Astrocyte (in vitro differentiated cells and primary cell): ENCODE measurements around the gene RNF145. TPM values are rescaled to one million over a fixed set of nuclear protein-coding genes. Genes with fewer than 3 reads are reported as not detected.

Source experiments
- DNase-seq: peaks from one replicate; pipeline ENCODE4 v3.0.0-alpha.2; 2010; ENCODE audit warnings: low read depth
- FAIRE-seq: peaks from 2 replicates; lab custom pipeline; 2011; peaks lifted over from hg19 to GRCh38; lab: Jason Lieb, UNC
- H2AFZ ChIP-seq: 2 replicates; pipeline ENCODE4 v1.6.0; 2012; ENCODE audit warnings: low read depth, low read length, inconsistent platforms
- H3K27ac ChIP-seq: 2 replicates; pipeline ENCODE4 v1.5.1; 2011; ENCODE audit warnings: low read depth, low read length, inconsistent platforms
- H3K27me3 ChIP-seq: 2 replicates; pipeline ENCODE4 v1.6.0; 2011; ENCODE audit warnings: low read length, inconsistent platforms; ENCODE audit not compliant: insufficient read depth
- H3K36me3 ChIP-seq: 2 replicates; pipeline ENCODE4 v1.5.1; 2011; ENCODE audit warnings: low read length, inconsistent platforms; ENCODE audit not compliant: insufficient read depth
- H3K4me1 ChIP-seq: 2 replicates; pipeline ENCODE4 v1.5.1; 2011; ENCODE audit warnings: low read length, inconsistent platforms; ENCODE audit not compliant: insufficient read depth
- H3K4me2 ChIP-seq: 2 replicates; pipeline ENCODE4 v1.6.0; 2012; ENCODE audit warnings: low read length, inconsistent platforms
- H3K4me3 ChIP-seq: 2 replicates; pipeline ENCODE4 v1.5.1; 2011; ENCODE audit warnings: low read depth, mild to moderate bottlenecking, low read length, inconsistent platforms; ENCODE audit not compliant: insufficient read depth
- H3K79me2 ChIP-seq: 2 replicates; pipeline ENCODE4 v1.6.0; 2012; ENCODE audit warnings: mild to moderate bottlenecking, low read length, inconsistent platforms; ENCODE audit not compliant: insufficient read depth
- H3K9ac ChIP-seq: 2 replicates; pipeline ENCODE4 v1.6.0; 2012; ENCODE audit warnings: mild to moderate bottlenecking, low read length, inconsistent platforms
- H3K9me3 ChIP-seq: 2 replicates; pipeline ENCODE4 v1.5.1; 2012; ENCODE audit warnings: low read depth, mild to moderate bottlenecking, low read length, inconsistent platforms; ENCODE audit not compliant: insufficient read depth
- H4K20me1 ChIP-seq: 2 replicates; pipeline ENCODE4 v1.6.0; 2012; ENCODE audit warnings: low read length, inconsistent platforms; ENCODE audit not compliant: insufficient read depth
- H3K27ac Mint-ChIP-seq: one replicate; pipeline ENCODE4 v1.8.0; 2021; ENCODE audit warnings: mild to moderate bottlenecking, mixed read lengths; ENCODE audit not compliant: unreplicated experiment
- H3K27me3 Mint-ChIP-seq: one replicate; pipeline ENCODE4 v1.8.0; 2021; ENCODE audit warnings: low read depth, mixed read lengths; ENCODE audit not compliant: unreplicated experiment
- H3K36me3 Mint-ChIP-seq: one replicate; pipeline ENCODE4 v1.8.0; 2021; ENCODE audit warnings: low read depth, mixed read lengths; ENCODE audit not compliant: unreplicated experiment
- H3K4me1 Mint-ChIP-seq: one replicate; pipeline ENCODE4 v1.8.0; 2021; ENCODE audit warnings: low read depth, mixed read lengths; ENCODE audit not compliant: unreplicated experiment
- H3K4me3 Mint-ChIP-seq: one replicate; pipeline ENCODE4 v1.8.0; 2021; ENCODE audit warnings: mild to moderate bottlenecking, moderate library complexity, mixed read lengths; ENCODE audit not compliant: unreplicated experiment
- H3K9me3 Mint-ChIP-seq: one replicate; pipeline ENCODE4 v1.8.0; 2021; ENCODE audit warnings: mild to moderate bottlenecking, mixed read lengths; ENCODE audit not compliant: unreplicated experiment
- EZH2 ChIP-seq: IDR thresholded peaks from 2 replicates; pipeline ENCODE4 v1.6.1; 2012; ENCODE audit warnings: mild to moderate bottlenecking, low read length, inconsistent platforms; ENCODE audit not compliant: insufficient read depth
- total RNA-seq: library from RNA; stranded (reverse); gene quantifications from 2 replicates; pipeline ENCODE4 v1.2.1, GENCODE V29; 2021
- TF ChIP-seq, protein P1 (sequence below): IDR thresholded peaks from 2 replicates; pipeline ENCODE4 v1.5.1; 2011; ENCODE audit warnings: low read depth, mild to moderate bottlenecking, inconsistent platforms, low read length, moderate library complexity; ENCODE audit not compliant: insufficient read depth

RNF145 gene
- total RNA-seq, 1 donor from 2014 or later, result 54.0 TPM

DNA sequence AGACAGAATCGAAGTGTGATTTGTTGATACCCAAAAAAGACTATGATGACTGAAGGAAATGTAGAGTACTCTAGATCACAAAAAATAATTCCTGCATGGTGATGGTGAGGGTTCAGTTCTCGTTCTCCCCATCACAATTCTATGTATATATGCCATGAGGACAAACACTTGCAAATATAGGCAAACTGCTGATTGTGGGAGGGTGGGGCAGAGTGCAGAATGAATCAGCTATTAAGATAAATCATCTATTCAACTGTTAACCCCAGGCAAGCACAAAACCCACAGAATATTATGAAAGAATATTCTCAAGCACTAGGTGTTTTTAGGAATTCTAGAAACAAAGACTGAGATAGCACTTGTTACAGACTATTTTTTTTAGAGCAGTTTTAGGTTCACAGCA lies 39.8 kb upstream of the RNF145 start:
- H3K79me2 ChIP-seq, result no peaks in the 10 kb centered on the region
- H3K4me2 ChIP-seq, result no peak overlapping the region
- H4K20me1 ChIP-seq, result no peaks in the 10 kb centered on the region
- no peak for FAIRE-seq
- H3K4me1 Mint-ChIP-seq, result no peaks in the 10 kb centered on the region
- no peak overlapping the region for H3K4me3 ChIP-seq
- no peaks in the 10 kb centered on the region for H3K27me3 ChIP-seq
- TF ChIP-seq, protein P1, sequence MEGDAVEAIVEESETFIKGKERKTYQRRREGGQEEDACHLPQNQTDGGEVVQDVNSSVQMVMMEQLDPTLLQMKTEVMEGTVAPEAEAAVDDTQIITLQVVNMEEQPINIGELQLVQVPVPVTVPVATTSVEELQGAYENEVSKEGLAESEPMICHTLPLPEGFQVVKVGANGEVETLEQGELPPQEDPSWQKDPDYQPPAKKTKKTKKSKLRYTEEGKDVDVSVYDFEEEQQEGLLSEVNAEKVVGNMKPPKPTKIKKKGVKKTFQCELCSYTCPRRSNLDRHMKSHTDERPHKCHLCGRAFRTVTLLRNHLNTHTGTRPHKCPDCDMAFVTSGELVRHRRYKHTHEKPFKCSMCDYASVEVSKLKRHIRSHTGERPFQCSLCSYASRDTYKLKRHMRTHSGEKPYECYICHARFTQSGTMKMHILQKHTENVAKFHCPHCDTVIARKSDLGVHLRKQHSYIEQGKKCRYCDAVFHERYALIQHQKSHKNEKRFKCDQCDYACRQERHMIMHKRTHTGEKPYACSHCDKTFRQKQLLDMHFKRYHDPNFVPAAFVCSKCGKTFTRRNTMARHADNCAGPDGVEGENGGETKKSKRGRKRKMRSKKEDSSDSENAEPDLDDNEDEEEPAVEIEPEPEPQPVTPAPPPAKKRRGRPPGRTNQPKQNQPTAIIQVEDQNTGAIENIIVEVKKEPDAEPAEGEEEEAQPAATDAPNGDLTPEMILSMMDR, result no peak
- no peak for TF ChIP-seq EZH2
- no peak overlapping the region for H2AFZ ChIP-seq
- H3K9me3 Mint-ChIP-seq, result no peaks in the 10 kb centered on the region
- H3K36me3 ChIP-seq, result no peaks in the 10 kb centered on the region
- no peak overlapping the region for H3K27ac Mint-ChIP-seq
- no peak overlapping the region for H3K9ac ChIP-seq
- no peak overlapping the region for H3K4me3 Mint-ChIP-seq
- peaks cover 16% of the 10 kb centered on the region for H3K27me3 Mint-ChIP-seq
- no peak for DNase-seq
- H3K27ac ChIP-seq, result no peak overlapping the region
- no peaks in the 10 kb centered on the region for H3K4me1 ChIP-seq
- no peaks in the 10 kb centered on the region for H3K9me3 ChIP-seq
- H3K36me3 Mint-ChIP-seq, result no peaks in the 10 kb centered on the region

DNA sequence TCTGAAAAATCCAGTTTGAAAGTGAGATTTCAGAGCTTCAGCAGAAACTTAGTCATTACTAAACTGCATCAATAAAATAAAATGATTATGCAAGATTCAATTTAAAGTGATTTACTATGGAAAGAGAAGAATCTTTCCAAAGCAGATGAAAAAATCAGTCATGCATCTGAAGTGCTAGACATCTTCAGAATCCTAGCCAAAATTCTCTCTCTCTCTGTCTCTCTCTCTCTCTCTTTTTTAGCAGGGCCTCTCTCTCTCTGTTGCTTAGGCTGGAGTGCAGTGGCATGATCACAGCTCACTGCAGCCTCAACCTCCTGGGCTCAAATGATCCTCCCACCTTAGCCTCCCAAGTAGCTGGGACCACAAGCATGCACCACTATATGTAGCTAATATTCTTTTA lies 35.5 kb upstream of the RNF145 start:
- Histone ChIP-seq H3K27ac (no peak overlapping the region), H3K79me2 (no peaks in the 10 kb centered on the region), H4K20me1 (no peaks in the 10 kb centered on the region), H3K9me3 (no peaks in the 10 kb centered on the region), H3K4me1 (peaks cover 8% of the 10 kb centered on the region), H3K4me2 (no peak overlapping the region), H3K4me3 (no peak overlapping the region), H2AFZ (no peak overlapping the region), H3K36me3 (no peaks in the 10 kb centered on the region), H3K27me3 (no peaks in the 10 kb centered on the region), H3K9ac (no peak overlapping the region)
- DNase-seq, result no peak
- Mint-ChIP-seq H3K9me3 (no peaks in the 10 kb centered on the region), H3K36me3 (no peaks in the 10 kb centered on the region), H3K4me1 (peaks cover 9% of the 10 kb centered on the region), H3K27me3 (peaks cover 16% of the 10 kb centered on the region), H3K27ac (no peak overlapping the region), H3K4me3 (no peak overlapping the region)
- no peak for FAIRE-seq
- TF ChIP-seq, protein P1, result no peak
- no peak for TF ChIP-seq EZH2

DNA sequence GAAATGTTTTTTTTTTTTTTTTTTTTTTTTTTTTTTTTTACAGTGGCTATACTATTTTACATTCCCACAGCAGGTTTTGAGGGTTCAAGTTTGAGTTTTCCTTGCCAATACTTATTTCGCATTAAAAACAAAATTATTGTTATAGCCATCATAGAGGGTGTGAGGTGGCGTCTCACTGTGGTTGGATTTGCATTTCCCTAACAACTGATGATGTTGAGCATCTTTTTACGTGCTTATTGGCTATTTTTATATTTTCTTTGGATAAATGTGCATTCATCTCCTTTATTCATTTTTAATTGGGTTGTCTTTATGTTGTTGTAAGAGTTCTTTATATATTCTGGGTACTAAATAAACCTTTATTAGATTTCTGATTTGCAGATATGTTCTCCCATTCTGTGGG lies 34.8 kb upstream of the RNF145 start:
- Histone ChIP-seq H3K36me3 (no peaks in the 10 kb centered on the region), H2AFZ (no peak overlapping the region), H3K4me2 (no peak overlapping the region), H3K9me3 (no peaks in the 10 kb centered on the region), H3K4me3 (no peak overlapping the region), H3K27ac (no peak overlapping the region), H3K79me2 (no peaks in the 10 kb centered on the region), H4K20me1 (no peaks in the 10 kb centered on the region), H3K27me3 (no peaks in the 10 kb centered on the region), H3K9ac (no peak overlapping the region), H3K4me1 (peaks cover 8% of the 10 kb centered on the region)
- Mint-ChIP-seq H3K9me3 (no peaks in the 10 kb centered on the region), H3K4me1 (peaks cover 11% of the 10 kb centered on the region), H3K27ac (no peak overlapping the region), H3K36me3 (no peaks in the 10 kb centered on the region), H3K27me3 (peaks cover 14% of the 10 kb centered on the region), H3K4me3 (no peak overlapping the region)
- DNase-seq, result no peak
- TF ChIP-seq, protein P1, result no peak
- no peak for TF ChIP-seq EZH2
- no peak for FAIRE-seq
